Gastroesophageal sphincter (tissue), 3 donors: ENCODE results near the gene FARS2.

Experiments used
- POLR2A ChIP-seq, 2 donors: fragments of 450-650 bp; IDR thresholded peaks; one replicate each; pipeline ENCODE4 v1.6.1; 2017; ENCODE audit warnings: antibody characterized with exemption in 2 of 2, mild to moderate bottlenecking in 2 of 2, moderate library complexity in 1 of 2
- TF ChIP-seq, protein P1 (sequence below), 4 experiments: fragments of 200-600 bp in 2 of 4; fragments of 450-650 bp in 2 of 4; sonication (generic) in 1 of 4; IDR thresholded peaks; one replicate each; pipeline ENCODE4 v1.5.1; 2017 to 2019; ENCODE audit warnings: antibody characterized with exemption in 4 of 4, mild to moderate bottlenecking in 2 of 4, moderate library complexity in 2 of 4

- TF ChIP-seq, protein P1, sequence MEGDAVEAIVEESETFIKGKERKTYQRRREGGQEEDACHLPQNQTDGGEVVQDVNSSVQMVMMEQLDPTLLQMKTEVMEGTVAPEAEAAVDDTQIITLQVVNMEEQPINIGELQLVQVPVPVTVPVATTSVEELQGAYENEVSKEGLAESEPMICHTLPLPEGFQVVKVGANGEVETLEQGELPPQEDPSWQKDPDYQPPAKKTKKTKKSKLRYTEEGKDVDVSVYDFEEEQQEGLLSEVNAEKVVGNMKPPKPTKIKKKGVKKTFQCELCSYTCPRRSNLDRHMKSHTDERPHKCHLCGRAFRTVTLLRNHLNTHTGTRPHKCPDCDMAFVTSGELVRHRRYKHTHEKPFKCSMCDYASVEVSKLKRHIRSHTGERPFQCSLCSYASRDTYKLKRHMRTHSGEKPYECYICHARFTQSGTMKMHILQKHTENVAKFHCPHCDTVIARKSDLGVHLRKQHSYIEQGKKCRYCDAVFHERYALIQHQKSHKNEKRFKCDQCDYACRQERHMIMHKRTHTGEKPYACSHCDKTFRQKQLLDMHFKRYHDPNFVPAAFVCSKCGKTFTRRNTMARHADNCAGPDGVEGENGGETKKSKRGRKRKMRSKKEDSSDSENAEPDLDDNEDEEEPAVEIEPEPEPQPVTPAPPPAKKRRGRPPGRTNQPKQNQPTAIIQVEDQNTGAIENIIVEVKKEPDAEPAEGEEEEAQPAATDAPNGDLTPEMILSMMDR (IDR thresholded peaks at IDR 0.05), result no peak
- no peak for TF ChIP-seq POLR2A (IDR thresholded peaks at IDR 0.05)
Measured at GRCh38 chr6:5318617-5319272, 57.4 kb downstream of the FARS2 start.
